GM10266 (cell line): ENCODE results near the gene SMOC1.

Experiments used
- DNase-seq: peaks from one replicate; pipeline ENCODE4 v3.0.0; 2012; ENCODE audit errors: extremely low spot score
- TF ChIP-seq, protein P1 (sequence below): IDR thresholded peaks from 2 replicates; pipeline ENCODE4 v1.5.1; 2012; ENCODE audit warnings: mild to moderate bottlenecking, low read depth; ENCODE audit not compliant: control insufficient read depth, insufficient read depth; ENCODE audit errors: missing control alignments

The SMOC1 gene

DNA sequence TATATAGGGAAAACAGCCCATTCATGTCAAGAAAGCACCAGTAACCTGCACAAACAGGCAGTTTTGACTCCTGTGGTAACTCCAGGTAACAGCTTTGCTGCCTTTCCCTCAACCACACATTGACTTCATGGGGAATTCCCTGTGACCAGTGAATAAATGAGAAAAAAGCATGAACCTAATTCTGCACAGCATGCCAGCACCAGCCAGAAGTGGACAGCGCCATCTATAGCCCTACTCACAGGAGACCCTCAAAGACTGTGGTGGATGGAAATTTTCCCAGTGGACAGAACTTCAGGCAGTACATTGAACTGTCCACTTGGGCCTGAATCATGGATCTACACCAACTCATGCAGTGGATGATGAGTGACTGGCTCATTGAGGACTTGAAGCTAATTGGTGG, 157.4 kb downstream of the SMOC1 start:
- TF ChIP-seq, protein P1, sequence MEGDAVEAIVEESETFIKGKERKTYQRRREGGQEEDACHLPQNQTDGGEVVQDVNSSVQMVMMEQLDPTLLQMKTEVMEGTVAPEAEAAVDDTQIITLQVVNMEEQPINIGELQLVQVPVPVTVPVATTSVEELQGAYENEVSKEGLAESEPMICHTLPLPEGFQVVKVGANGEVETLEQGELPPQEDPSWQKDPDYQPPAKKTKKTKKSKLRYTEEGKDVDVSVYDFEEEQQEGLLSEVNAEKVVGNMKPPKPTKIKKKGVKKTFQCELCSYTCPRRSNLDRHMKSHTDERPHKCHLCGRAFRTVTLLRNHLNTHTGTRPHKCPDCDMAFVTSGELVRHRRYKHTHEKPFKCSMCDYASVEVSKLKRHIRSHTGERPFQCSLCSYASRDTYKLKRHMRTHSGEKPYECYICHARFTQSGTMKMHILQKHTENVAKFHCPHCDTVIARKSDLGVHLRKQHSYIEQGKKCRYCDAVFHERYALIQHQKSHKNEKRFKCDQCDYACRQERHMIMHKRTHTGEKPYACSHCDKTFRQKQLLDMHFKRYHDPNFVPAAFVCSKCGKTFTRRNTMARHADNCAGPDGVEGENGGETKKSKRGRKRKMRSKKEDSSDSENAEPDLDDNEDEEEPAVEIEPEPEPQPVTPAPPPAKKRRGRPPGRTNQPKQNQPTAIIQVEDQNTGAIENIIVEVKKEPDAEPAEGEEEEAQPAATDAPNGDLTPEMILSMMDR = peak; percentile 13
- no peak for DNase-seq

DNA sequence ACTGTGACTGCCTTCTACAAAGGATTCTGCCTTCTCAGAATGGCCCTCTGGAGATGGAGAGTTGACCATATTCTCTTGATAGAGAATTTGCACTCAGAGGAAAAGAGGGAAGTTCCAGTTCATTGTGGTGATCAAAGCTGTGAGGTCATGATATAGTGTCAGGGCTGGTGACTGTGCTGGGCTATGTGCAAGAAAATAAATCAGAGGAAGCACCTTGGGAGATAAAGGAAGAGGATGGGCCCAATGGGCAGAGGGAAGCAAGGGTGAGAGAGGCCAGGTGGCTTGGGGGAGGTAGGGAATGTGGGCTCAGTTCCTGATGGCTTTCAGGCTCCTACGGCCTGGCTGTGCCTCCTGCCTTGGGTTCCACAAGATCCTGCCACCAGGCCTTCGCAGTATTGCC, 163.8 kb downstream of the SMOC1 start:
- DNase-seq = no peak
- TF ChIP-seq, protein P1 = no peak

DNA sequence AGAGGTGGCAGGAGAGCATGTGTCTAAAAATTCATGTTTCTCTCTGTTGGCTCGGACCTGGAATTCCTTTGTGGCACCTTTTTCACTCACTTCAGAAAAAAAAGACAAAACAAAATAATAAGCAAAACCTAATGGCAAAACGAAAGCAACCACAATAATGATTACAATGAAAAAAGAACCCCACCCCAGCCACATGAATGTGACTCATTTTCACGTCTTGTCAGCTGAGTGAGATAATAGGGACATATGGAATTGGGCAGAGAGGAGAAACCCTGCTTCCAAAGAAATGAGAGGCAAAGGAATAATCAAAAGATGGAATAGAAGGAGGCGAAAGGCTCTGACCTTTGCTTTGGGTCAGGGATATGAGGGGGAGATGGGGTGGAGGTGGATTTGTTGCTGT, 166.1 kb downstream of the SMOC1 start:
- TF ChIP-seq, protein P1 = no peak
- DNase-seq = no peak

DNA sequence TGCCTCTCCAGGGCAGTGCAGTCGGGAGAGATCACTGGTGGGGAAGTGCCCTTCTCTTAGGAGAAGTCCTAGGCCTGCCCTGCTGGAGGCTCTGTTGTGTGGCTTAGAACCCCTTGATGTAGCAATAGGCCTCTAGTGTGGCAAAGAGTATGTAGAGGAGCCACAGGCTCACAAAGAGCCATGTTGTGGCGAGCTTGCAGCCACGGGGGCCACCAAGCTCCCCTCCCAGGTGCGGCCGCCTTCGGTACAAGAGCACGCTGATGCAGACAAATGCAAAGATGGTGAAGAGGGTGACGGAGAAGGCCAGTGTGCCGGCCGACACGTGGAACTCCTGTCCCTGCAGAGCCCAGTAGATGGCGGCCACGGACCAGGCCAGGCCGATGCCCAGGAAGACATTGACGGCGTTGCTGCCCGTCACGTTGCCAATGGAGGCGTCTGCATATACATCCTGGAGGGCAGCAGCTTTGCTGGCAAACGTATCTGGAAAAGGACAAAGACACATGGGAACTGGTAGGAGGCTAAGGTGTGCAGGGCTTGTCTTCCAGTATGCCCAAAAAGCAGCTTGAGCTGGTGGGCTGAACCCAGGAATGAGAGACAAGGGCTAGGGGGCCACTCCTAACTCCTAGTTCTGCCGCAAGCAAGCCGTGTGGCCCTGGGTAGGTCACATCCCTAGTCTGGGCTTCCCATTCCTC, 166.8 kb downstream of the SMOC1 start:
- DNase-seq = no peak
- TF ChIP-seq, protein P1 = peak; percentile 49

DNA sequence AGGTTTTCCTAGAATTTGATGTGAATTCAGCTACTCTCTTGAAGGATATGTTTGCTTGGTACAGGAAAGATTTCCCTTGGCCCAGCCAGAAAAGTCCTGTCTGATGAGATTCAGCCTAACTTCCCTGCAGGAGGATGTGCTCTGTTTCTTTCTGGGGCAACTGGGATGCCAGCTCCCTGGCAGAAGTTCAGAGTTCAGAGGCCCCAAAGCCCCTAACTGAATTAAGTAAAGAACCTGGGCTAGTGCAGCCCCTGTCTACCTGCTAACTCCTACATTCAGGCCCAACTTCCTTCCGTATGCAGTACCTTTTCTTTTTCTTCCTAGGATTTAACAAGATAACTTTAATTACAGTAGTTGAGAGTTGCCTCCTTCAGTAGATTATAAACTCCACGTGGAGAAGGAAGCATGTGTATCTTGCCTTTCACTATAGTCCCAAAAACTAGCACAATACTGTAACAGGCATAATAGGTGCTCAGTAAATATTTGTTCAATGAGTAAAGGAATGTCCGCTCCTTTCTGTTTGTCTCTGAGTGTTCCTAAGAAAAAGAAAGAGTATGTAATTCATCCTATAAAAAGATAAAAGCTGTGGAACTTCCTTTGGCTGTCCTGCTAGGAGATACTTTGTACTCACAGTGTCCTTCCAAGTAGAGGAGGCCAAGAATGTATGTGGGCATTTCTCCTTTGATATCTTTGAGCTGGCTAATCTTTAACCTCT, 168.5 kb downstream of the SMOC1 start:
- no peak for DNase-seq
- TF ChIP-seq, protein P1 = no peak

DNA sequence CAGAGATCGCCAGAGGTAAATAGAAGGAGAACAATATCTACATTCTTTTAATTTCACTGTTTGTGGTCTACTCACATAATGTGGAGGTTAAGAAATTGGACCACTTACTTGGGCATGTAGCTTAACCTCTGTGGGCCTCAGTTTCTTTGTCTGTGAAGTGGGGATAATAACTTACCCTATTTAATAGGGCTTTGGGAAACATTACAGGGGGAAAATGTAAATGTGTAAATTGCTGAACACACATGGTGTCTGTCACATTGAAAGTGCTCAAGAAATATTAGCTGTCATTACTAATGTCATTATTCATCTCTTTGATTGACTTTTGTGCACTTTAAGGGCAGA, 169.1 kb downstream of the SMOC1 start:
- TF ChIP-seq, protein P1 = no peak
- DNase-seq = no peak

DNA sequence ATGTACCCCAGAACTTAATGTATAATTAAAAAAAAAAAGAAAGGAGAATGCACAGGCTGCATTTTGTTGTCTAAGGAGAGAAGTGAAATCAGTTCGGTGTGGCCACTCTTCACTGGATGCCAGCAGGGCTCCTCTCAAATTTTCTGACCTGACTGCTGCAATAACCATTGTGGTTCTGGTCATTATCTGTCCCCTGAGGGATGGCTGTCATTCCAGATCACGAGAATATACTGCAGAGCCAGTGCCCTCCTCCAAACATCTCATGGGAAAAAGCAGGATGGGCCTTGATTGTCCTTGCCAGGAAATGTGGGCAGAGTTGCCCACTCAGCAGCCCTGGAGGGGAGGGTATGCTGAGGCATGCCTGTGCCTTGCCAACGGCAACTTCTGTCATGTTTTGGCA, 170.4 kb downstream of the SMOC1 start:
- DNase-seq = no peak
- TF ChIP-seq, protein P1 = no peak
